Adrenal gland (tissue), 12 donors: ENCODE measurements around the gene LY6G6D. TPM values are rescaled to one million over a fixed set of nuclear protein-coding genes. Genes with fewer than 3 reads are reported as not detected.

ENCODE experiments used
- DNase-seq, 7 donors: peaks; one replicate each; pipeline ENCODE4 v3.0.0-alpha.2; 2019 to 2020
- H3K27ac ChIP-seq, 5 donors: fragments of 200-600 bp; sonication (generic) in 4 of 5; 1 replicate in 3 of 5; 2 replicates in 2 of 5; pipeline versions ENCODE4 v1.5.1 to v1.8.0; 2016 to 2020; ENCODE audit warnings: mild to moderate bottlenecking in 1 of 5
- H3K27me3 ChIP-seq: fragments of 200-600 bp; 2 replicates; pipeline ENCODE4 v1.8.0; 2021
- H3K36me3 ChIP-seq, 2 donors: fragments of 200-600 bp; replicated peaks in 1 of 2; 1 replicate in 1 of 2; 2 replicates in 1 of 2; pipeline versions ENCODE4 v1.5.1 to v1.8.0; 2018 to 2022
- H3K4me1 ChIP-seq, 2 donors: fragments of 200-600 bp; replicated peaks in 1 of 2; 1 replicate in 1 of 2; 2 replicates in 1 of 2; pipeline versions ENCODE4 v1.5.1 to v1.8.0; 2018 to 2021
- H3K4me3 ChIP-seq, 4 donors: fragments of 200-600 bp; sonication (generic) in 3 of 4; one replicate each; pipeline ENCODE4 v1.5.1; 2016 to 2018
- H3K9me3 ChIP-seq, 3 donors: fragments of 200-600 bp; sonication (generic) in 1 of 3; replicated peaks in 1 of 3; 1 replicate in 2 of 3; 2 replicates in 1 of 3; pipeline versions ENCODE4 v1.5.1 to v1.8.0; 2016 to 2021
- POLR2A ChIP-seq, 2 donors: fragments of 450-650 bp; IDR thresholded peaks; one replicate each; pipeline ENCODE4 v1.6.1; 2017; ENCODE audit warnings: antibody characterized with exemption in 2 of 2, mild to moderate bottlenecking in 2 of 2, moderate library complexity in 1 of 2
- WGBS, 4 donors: extraction: QIAGEN DNeasy Blood & Tissue Kit in 2 of 4; methylation state at CpG; one replicate each; pipeline versions ENCODE4 v1.1.5 to v1.1.7; 2013 to 2017; 5-methylcytosine and 5-hydroxymethylcytosine counted together
- intact Hi-C, 2 donors: fragments of 100-400 bp; cut with DNase I; formaldehyde crosslinking; loops; one replicate each; pipeline versions ENCODE4 v1.14.1 to v1.15.0; 2022 to 2023
- polyA plus RNA-seq, 3 donors: library from polyadenylated mRNA; stranded (reverse); fragments of 200-250 nt in 2 of 3; fragments of 350-450 nt in 1 of 3; fragmentation: Illumina TruSeq in 1 of 3; extraction: RNeasy Lipid Tissue Mini Kit (QIAGEN cat#74804) in 1 of 3; gene quantifications; one replicate each; pipeline ENCODE4 v1.2.3, GENCODE V29; 2013 to 2014
- total RNA-seq, 9 donors: library from RNA; depleted of rRNA in 4 of 9; stranded (reverse); fragments of >200 nt in 4 of 9; fragments of 120-200 nt in 1 of 9; fragmentation: NEBNext Ultra II Directional in 1 of 9; extraction: Animal tissue kit (Norgen Biotek cat#: 25700) in 1 of 9; gene quantifications; one replicate each; pipeline versions ENCODE4 v1.1.0 to v1.2.4, GENCODE V29; 2013 to 2023
- TF ChIP-seq, protein P1 (sequence below), 6 experiments: fragments of 450-650 bp in 4 of 6; fragments of 200-600 bp in 2 of 6; sonication (generic) in 1 of 6; IDR thresholded peaks; 1 replicate in 5 of 6; 2 replicates in 1 of 6; pipeline versions ENCODE4 v1.5.1 to v1.8.0; 2016 to 2021; ENCODE audit warnings: antibody characterized with exemption in 6 of 6, mild to moderate bottlenecking in 2 of 6, moderate library complexity in 1 of 6
- donor health status: healthy with polysubstance abuse.
- donor health status: Bipolar disorder and iron deficiency.
- donor health status: DM: yes; HTN: yes; CAD: no.
- donor health status: DM: no; HTN: no; CAD: no.
- donor health status: DM: no; HTN: no; CAD: no.
- donor health status: DM: yes; HTN: yes; CAD: no.

LY6G6D gene
- total and polyA plus RNA-seq, 12 donors, result not detected

DNA sequence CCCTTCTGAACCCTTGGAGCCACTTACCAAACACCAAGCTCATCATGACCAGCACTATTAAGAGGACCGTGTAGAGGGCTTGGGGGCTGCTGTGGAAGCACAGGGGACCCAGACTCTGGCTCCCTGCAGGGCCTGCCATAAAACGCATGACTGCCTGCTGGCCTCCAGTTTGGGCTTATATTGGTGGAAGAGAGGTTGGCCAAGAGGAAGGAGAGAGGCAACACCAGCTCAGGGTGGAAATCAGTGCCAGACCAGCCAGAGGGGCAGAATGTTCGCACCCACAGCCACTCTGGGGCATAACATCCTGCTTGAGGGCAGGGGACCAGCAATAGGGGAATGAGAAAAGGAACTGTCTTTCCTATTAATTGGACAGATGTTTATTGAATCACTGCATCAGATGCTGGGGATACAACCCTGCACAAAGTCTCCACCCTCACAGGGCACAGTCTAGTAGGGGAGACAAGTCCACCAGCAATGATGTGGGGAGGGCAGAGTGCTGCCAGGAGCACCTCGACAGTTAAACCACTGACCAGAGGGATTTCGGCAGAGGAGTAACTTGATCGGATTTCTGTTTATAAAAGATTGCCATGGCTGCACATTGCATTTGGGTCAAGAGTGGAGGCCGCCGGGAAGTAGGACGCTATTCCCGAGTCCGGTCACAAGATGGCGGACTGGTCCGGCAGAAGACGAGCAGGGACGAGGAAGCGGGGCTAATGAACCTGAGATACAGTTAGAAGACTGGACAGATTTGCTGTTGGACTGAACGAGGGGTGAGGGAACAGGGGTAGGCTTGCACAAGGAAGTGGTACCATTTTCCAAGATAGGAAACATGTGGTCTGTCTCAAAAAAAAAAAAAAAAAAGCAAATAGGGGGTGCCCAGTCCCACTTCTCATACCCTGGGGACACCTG lies 34.7 kb upstream of the LY6G6D start, which contains the start of gene LY6G5C:
Gene LY6G5C, minus strand, starts transcription at position 842 of the 909 bp plus-strand sequence. Its CDS starts 694 bp downstream, at position 148.
- 12 to 13% (median 12%) methylated on average over 17 of the region's 17 CpGs for WGBS, 4 donors
- intact Hi-C loops, result loop anchor here in 1 of 2 donors (5.0 to 10.0 kb wide), 2 partner anchors 87 to 154 kb away; no protein-coding TSS in a partner anchor
- no peaks in the 10 kb centered on the region for H3K36me3 ChIP-seq
- DNase-seq, result peak; percentile 82 to 95 (median 88)
- no peaks in the 10 kb centered on the region for H3K27me3 ChIP-seq
- peak within 1 kb of the TSS in 3 of 5 donors; percentile 47 to 62 (median 59) for H3K27ac ChIP-seq
- H3K4me3 ChIP-seq, result peak within 1 kb of the TSS in 3 of 4 donors; percentile 20 to 55 (median 27)
- H3K4me1 ChIP-seq, result peaks cover 9 to 10% of the 10 kb centered on the region in 2 donors
- TF ChIP-seq POLR2A (IDR thresholded peaks at IDR 0.05), result peak in 1 of 2 donors; percentile 17
- TF ChIP-seq, protein P1, sequence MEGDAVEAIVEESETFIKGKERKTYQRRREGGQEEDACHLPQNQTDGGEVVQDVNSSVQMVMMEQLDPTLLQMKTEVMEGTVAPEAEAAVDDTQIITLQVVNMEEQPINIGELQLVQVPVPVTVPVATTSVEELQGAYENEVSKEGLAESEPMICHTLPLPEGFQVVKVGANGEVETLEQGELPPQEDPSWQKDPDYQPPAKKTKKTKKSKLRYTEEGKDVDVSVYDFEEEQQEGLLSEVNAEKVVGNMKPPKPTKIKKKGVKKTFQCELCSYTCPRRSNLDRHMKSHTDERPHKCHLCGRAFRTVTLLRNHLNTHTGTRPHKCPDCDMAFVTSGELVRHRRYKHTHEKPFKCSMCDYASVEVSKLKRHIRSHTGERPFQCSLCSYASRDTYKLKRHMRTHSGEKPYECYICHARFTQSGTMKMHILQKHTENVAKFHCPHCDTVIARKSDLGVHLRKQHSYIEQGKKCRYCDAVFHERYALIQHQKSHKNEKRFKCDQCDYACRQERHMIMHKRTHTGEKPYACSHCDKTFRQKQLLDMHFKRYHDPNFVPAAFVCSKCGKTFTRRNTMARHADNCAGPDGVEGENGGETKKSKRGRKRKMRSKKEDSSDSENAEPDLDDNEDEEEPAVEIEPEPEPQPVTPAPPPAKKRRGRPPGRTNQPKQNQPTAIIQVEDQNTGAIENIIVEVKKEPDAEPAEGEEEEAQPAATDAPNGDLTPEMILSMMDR (IDR thresholded peaks at IDR 0.05), result peak; percentile 23 to 85 (median 73)
- H3K9me3 ChIP-seq, result no peaks in the 10 kb centered on the region

DNA sequence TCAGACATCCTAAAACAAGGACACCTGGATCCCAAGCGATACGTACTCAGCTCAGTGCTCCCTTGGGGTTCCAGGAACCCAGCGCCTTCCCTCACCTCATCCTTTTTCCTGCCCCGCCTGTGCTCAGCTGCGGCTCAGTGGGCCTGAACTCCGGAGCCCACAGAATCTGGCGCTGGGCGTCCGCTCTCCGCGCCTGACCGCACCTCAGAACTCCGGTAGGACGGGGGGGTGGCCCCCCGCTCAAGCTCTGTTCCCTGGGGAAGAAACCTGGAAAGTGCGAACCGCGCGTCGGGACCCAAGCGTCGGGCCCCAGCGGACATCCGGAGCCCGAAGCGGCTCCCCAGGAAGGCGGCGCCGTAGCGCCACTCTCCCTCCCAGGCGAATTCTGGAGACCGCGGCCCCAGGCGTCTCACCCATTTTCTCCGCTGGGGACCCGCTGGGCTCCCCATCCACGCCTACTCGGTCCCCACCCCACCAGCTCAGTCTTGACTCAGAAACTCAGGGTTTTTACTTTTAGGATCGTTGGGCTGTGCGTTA lies 33.9 kb upstream of the LY6G6D start:
- TF ChIP-seq POLR2A (IDR thresholded peaks at IDR 0.05), result no peak
- TF ChIP-seq, protein P1 (IDR thresholded peaks at IDR 0.05), result peak in 2 of 6 experiments; percentile 5 to 8
- intact Hi-C loops, result loop anchor here in 1 of 2 donors (5.0 to 10.0 kb wide), 2 partner anchors 86 to 154 kb away; no protein-coding TSS in a partner anchor
- DNase-seq, result peak in 3 of 7 donors; percentile 28 to 42 (median 37)
- WGBS, 4 donors, result 5 to 9% (median 7%) methylated on average over 7 to 40 of the region's 40 CpGs
- H3K9me3 ChIP-seq, result no peaks in the 10 kb centered on the region
- peaks cover 9 to 10% of the 10 kb centered on the region in 2 donors for H3K4me1 ChIP-seq
- peaks cover 0 to 6% of the 10 kb centered on the region in 2 donors for H3K36me3 ChIP-seq
- peak overlapping the region in 3 of 4 donors; percentile 20 to 55 (median 27) for H3K4me3 ChIP-seq
- no peaks in the 10 kb centered on the region for H3K27me3 ChIP-seq
- H3K27ac ChIP-seq, result peak overlapping the region in 3 of 5 donors; percentile 47 to 62 (median 59)

DNA sequence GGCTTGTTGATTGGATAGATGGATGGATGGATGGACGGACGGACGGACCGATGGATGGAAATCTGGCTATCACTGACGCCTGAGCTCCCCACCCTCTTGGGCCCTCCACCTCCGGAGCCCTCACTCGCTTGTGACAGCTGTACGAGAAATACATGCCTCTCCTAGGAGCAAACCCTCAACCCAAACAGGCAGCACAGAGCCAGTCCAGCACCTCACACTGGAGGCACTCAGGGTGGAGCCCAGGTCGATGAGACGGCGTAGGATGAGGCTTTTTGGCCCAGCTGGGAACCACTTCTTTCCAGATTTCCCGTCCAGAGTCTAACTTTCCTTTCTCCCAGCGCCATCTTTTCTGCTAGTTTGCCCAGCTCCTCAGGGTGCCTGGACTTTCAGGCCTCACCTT lies 31.6 kb upstream of the LY6G6D start:
- Histone ChIP-seq H3K27me3 (no peaks in the 10 kb centered on the region), H3K4me1 (peaks cover 9 to 10% of the 10 kb centered on the region in 2 donors), H3K27ac (peak overlapping the region in 1 of 5 donors; percentile 31), H3K36me3 (peaks cover 0 to 29% of the 10 kb centered on the region in 2 donors), H3K9me3 (no peaks in the 10 kb centered on the region), H3K4me3 (no peak overlapping the region)
- DNase-seq, result no peak
- intact Hi-C loops, result loop anchor here in 1 of 2 donors (5.0 to 10.0 kb wide), 2 partner anchors 84 to 151 kb away; no protein-coding TSS in a partner anchor
- 72 to 83% (median 78%) methylated on average over 13 of the region's 13 CpGs for WGBS, 4 donors
- TF ChIP-seq, protein P1 (IDR thresholded peaks at IDR 0.05), result no peak
- no peak for TF ChIP-seq POLR2A (IDR thresholded peaks at IDR 0.05)

DNA sequence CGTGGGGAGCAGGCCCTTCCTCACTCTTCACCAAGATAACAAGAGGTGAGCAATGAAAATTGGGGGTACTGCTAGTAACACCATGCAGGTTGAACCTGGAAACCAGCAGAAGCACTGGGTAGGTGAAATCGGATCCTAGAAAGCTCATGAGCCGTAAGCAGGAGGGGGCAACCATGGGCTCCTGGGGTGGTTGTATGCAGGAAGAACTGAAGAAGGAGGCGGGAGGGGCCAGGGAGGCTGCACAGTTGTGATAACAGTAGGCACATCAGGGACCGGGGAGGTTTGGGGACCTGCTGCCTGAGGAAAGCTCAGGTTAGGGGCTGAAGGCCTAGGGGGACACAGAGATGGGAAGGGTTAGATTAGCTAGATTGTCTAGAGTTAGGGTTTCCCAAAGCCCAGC lies 28.7 kb upstream of the LY6G6D start:
- Histone ChIP-seq H3K27ac (no peak overlapping the region), H3K9me3 (no peaks in the 10 kb centered on the region), H3K4me1 (no peaks in the 10 kb centered on the region), H3K36me3 (peaks cover 0 to 58% of the 10 kb centered on the region in 2 donors), H3K4me3 (no peak overlapping the region), H3K27me3 (no peaks in the 10 kb centered on the region)
- intact Hi-C loops, result loop anchor here (5.0 to 10.0 kb wide), 2 partner anchors 148 to 151 kb away; no protein-coding TSS in a partner anchor
- TF ChIP-seq, protein P1 (IDR thresholded peaks at IDR 0.05), result no peak
- TF ChIP-seq POLR2A (IDR thresholded peaks at IDR 0.05), result no peak
- WGBS, 4 donors, result 73 to 93% (median 92%) methylated on average over 5 of the region's 5 CpGs
- no peak for DNase-seq
